Hypothalamus (tissue), 51 donors: ENCODE measurements around the gene PSMB9.
"Not testable (repeated sequence)": the region's sequence is repeated elsewhere in the genome, so short reads cannot be mapped to it uniquely, and the experiment has no call there.

Experiments
- DNase-seq, 51 donors: peaks; one replicate each; lab custom pipeline; 2025; lab: John Stamatoyannopoulos, UW

Gene PSMB9

DNA sequence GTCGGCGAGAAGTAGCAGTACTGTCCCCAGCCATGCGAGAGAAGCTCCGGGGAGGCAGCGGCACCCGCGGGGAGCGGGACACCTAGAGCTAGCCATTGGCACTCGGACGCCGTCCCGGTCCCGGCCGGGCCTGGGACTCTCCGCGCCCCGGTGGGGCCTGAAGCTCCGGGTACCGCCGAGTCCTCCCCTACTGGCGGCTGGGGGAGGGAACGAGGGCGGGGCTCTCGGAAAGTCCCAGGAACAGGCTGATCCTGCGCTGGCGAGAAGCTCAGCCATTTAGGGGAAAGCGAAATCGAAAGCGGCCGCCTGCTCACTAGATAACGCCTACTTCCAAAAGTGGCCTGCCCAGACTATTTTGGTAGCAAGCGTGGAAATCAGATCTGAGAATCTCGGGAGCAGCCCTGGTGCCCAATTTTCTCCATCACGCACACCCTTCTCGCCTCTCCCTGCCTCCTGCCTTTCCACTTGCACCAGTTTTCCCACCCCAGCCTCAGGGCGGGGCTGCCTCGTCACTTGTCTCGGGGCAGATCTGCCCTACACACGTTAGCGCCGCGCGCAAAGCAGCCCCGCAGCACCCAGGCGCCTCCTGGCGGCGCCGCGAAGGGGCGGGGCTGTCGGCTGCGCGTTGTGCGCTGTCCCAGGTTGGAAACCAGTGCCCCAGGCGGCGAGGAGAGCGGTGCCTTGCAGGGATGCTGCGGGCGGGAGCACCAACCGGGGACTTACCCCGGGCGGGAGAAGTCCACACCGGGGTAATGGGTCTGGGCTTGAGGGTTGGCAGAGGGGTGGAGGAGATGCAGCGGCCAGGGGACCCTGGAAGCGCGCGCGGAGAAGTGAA, at the start of gene PSMB9, which contains the start of gene TAP1:
PSMB9 (plus strand) TSS at position 652 of the 835 bp plus-strand sequence; CDS start at position 690, 38 bp downstream.
TAP1 (minus strand) TSS at position 164 of the 835 bp plus-strand sequence; CDS start at position 96, 68 bp downstream.
- DNase-seq: peak; percentile 57 to 99 (median 93)

GRCh38 chr6:32805404-32805803, 48.6 kb upstream of the PSMB9 start:
- not testable (repeated sequence) for DNase-seq

DNA sequence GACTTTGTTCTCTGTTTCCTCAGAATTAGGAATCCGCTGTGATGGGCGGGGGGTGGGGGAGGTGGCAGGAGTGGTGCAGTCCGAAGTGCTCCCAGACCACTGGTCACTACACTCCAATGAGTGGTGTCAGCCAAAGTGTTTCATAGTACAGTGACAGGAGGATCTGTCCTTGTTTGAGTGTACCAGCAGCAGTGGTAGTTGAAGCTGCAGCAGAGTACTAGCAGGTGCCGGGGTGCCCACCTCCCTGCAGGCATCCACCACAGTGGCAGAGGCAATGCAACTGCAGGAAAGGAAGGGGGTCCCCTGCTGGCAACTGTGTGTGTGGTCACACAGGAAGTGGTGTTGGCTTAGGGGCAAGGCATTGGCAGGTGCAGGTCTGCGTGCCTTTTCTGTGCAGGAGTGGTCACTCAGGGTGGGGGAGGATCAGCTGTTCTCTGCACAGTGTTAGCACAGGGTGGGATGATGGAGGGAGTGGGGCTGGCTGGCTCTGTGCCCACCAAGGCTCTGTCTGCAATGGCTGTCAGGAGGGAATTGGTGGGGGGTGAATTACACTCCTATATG, 46.9 kb upstream of the PSMB9 start:
- DNase-seq: no peak

GRCh38 chr6:32809171-32809570, 44.8 kb upstream of the PSMB9 start:
- DNase-seq: no peak

- DNase-seq: no peak
Observed at GRCh38 chr6:32814145-32814544, 39.8 kb upstream of the PSMB9 start.

- DNase-seq: no peak
Observed at GRCh38 chr6:32815115-32815514, 38.9 kb upstream of the PSMB9 start.

GRCh38 chr6:32815996-32816395, 38.0 kb upstream of the PSMB9 start:
- DNase-seq: no peak

DNA sequence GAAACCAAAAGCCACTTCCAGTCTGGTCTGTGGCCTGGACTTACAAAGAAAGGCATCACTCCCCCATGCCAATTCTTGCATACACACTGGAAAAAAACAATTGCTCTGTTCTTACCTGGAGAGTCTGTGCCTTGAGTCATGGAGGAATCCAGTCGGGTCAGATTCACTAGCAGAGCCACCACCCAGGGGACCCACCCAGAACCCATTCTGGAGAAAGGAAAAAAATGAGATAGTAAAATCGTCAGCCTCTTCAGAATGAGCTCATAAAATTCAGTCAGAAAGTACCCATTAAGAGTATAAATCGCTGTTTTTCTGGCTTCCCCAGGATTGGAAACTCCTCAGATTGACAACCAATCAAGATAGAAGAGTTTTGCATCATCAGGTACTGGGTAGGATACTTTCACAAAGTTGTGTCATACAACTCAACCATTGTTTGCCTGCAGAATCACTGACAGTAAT, 37.2 kb upstream of the PSMB9 start, which contains the start of gene HLA-DOB:
HLA-DOB (minus strand) TSS at position 257 of the 459 bp plus-strand sequence; CDS start at position 206, 51 bp downstream.
- DNase-seq: peak in 1 of 51 donors; percentile 6

GRCh38 chr6:32818867-32819266, 35.1 kb upstream of the PSMB9 start:
- DNase-seq: no peak

GRCh38 chr6:32819729-32820128, 34.3 kb upstream of the PSMB9 start:
- peak in 1 of 51 donors; percentile 13 for DNase-seq

- DNase-seq: peak in 1 of 51 donors; percentile 7
Observed at GRCh38 chr6:32825966-32826365, 28.0 kb upstream of the PSMB9 start.

- DNase-seq: no peak
Observed at GRCh38 chr6:32827025-32827424, 27.0 kb upstream of the PSMB9 start.

DNA sequence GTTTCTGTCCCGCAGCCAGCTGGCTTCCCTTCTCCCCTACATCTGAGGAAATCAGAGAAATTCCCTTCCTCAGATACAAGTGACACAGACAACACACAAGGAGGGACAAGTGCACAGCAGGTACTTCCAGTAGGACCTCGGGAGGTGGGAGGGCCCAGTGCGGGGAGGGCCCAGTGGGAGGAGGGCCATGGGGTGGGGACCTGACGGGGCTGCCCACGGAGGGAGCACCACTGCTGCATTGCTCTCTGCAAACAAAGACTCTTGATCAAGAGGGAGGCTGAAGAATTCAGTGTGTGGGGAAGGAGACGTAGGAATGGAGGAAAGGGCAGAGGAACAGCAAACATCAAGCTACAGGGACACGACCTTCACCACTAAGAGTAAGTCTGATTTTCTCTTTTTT, 24.5 kb upstream of the PSMB9 start:
- DNase-seq: no peak

GRCh38 chr6:32830017-32830416, 24.0 kb upstream of the PSMB9 start:
- no peak for DNase-seq

GRCh38 chr6:32830936-32831335, 23.1 kb upstream of the PSMB9 start:
- no peak for DNase-seq

DNA sequence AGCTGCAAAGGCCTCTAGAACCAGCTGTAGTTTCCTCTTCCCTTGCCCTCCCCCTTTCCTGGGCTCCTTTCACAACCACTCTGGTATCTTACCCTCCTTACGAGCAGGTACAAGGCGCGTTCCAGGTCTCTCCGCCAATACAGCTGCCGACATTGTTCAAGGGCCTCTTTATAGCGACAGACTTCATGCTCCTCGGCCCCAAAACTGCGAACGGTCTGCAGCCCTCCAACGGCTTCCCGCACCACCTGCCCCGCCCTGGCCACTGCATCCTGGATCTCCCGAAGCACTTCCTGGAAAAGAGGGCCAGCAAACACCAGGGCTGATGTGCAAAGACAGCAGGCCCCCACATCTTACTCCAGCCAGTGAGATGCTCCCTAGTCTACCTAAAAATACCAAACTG, 21.5 kb upstream of the PSMB9 start:
- no peak for DNase-seq

- no peak for DNase-seq
Observed at GRCh38 chr6:32833664-32834063, 20.3 kb upstream of the PSMB9 start.

DNA sequence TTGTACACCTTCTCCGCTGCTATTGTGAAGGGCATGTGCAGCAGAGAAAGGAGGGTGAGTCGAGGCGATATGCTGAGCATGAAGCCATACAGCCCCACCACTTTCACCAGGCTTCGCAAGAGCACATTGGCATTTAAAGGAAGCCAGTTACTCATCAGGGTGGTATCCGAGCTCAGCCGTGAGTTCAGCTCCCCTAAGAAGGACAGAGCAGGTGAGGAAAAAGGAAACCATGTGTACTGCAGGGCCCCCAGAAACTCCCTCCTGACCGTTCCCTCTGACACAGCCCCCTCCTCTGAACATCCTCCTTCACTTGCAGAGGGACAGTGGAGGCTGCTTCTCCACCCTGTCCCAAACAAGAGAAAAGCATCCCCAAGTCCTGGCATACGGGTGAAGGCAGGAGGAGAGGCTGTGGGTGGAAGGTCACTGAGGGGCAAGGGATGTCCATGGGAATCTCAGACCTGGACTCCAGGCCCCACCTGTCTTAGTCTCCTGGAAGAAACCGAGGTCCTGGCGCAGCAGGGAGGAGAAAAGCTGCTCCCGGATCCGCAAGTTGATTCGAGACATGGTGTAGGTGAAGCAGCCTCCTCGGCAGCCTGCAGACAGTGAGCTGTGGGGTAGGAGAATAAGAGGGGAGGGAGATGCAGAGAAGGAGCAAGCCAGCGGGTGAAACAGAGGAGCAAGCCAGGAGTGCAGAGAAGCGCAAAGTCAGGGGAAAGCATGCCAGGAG, 18.7 kb upstream of the PSMB9 start:
- DNase-seq: no peak

GRCh38 chr6:32836873-32837272, 17.1 kb upstream of the PSMB9 start:
- no peak for DNase-seq

- peak in 4 of 51 donors; percentile 9 to 53 (median 27) for DNase-seq
Observed at GRCh38 chr6:32837651-32838113, 16.3 kb upstream of the PSMB9 start.
